A673 (cell line): ENCODE measurements around the gene SCO1.

Experiments
- CTCF ChIP-seq: fragments of 300-800, 200-600 bp; sonication (generic); conservative IDR thresholded peaks from 2 replicates; pipeline ENCODE4 v1.5.1; 2017; ENCODE audit warnings: low read depth, mild to moderate bottlenecking, antibody characterized with exemption, low read length, moderate library complexity, mixed read lengths
- EZH2 ChIP-seq: fragments of 200-600 bp; sonication (generic); IDR thresholded peaks from 2 replicates; pipeline ENCODE4 v1.6.1; 2017; ENCODE audit warnings: borderline replicate concordance, low read depth, mild to moderate bottlenecking, mixed read lengths, antibody characterized with exemption, low read length; ENCODE audit not compliant: poor library complexity, severe bottlenecking

GRCh38 chr17:10741416-10742135 lies 44.2 kb upstream of the SCO1 start:
- TF ChIP-seq CTCF (no peak), EZH2 (no peak)
